Skeletal muscle satellite cell (primary cell): ENCODE results near the gene MCM6.
"Not testable (repeated sequence)": the region's sequence is repeated elsewhere in the genome, so short reads cannot be mapped to it uniquely, and the experiment has no call there.

Experiments used
- H3K27me3 ChIP-seq: 2 replicates; pipeline ENCODE4 v1.7.0; 2013; ENCODE audit warnings: low read length; ENCODE audit not compliant: control insufficient read depth, insufficient read depth
- H3K36me3 ChIP-seq: 2 replicates; pipeline ENCODE4 v1.7.0; 2013; ENCODE audit warnings: mild to moderate bottlenecking, control low read depth, low read length; ENCODE audit not compliant: insufficient read depth
- H3K4me1 ChIP-seq: 2 replicates; pipeline ENCODE4 v1.7.0; 2013; ENCODE audit warnings: low read length; ENCODE audit not compliant: control insufficient read depth, insufficient read depth
- H3K4me2 ChIP-seq: 2 replicates; pipeline ENCODE4 v1.7.0; 2013; ENCODE audit warnings: mild to moderate bottlenecking, low read length
- H3K4me3 ChIP-seq: 2 replicates; pipeline ENCODE4 v1.7.0; 2013; ENCODE audit warnings: low read length
- H3K9ac ChIP-seq: 2 replicates; pipeline ENCODE4 v1.7.0; 2013; ENCODE audit warnings: mild to moderate bottlenecking, low read depth, low read length, moderate library complexity
- H3K9me3 ChIP-seq: replicated peaks from 2 replicates; pipeline ENCODE4 v1.7.0; 2013; ENCODE audit warnings: mild to moderate bottlenecking, control low read depth, low read length

Gene MCM6

GRCh38 chr2:135817951-135818350, 58.3 kb downstream of the MCM6 start:
- no peak overlapping the region for H3K4me2 ChIP-seq
- no peaks in the 10 kb centered on the region for H3K36me3 ChIP-seq
- no peaks in the 10 kb centered on the region for H3K9me3 ChIP-seq
- H3K27me3 ChIP-seq, result no peaks in the 10 kb centered on the region
- H3K9ac ChIP-seq, result no peak overlapping the region
- H3K4me1 ChIP-seq, result peaks cover 12% of the 10 kb centered on the region
- no peak overlapping the region for H3K4me3 ChIP-seq

- peaks cover 12% of the 10 kb centered on the region for H3K4me1 ChIP-seq
- no peaks in the 10 kb centered on the region for H3K9me3 ChIP-seq
- no peak overlapping the region for H3K4me3 ChIP-seq
- H3K9ac ChIP-seq, result no peak overlapping the region
- H3K27me3 ChIP-seq, result no peaks in the 10 kb centered on the region
- no peaks in the 10 kb centered on the region for H3K36me3 ChIP-seq
- no peak overlapping the region for H3K4me2 ChIP-seq
Observed at GRCh38 chr2:135817466-135817865, 58.8 kb downstream of the MCM6 start.

GRCh38 chr2:135815269-135815668, 61.0 kb downstream of the MCM6 start:
- no peak overlapping the region for H3K4me2 ChIP-seq
- no peak overlapping the region for H3K4me3 ChIP-seq
- no peaks in the 10 kb centered on the region for H3K9me3 ChIP-seq
- H3K4me1 ChIP-seq, result peaks cover 12% of the 10 kb centered on the region
- H3K36me3 ChIP-seq, result no peaks in the 10 kb centered on the region
- no peaks in the 10 kb centered on the region for H3K27me3 ChIP-seq
- no peak overlapping the region for H3K9ac ChIP-seq

- H3K4me3 ChIP-seq, result no peak overlapping the region
- no peak overlapping the region for H3K4me2 ChIP-seq
- no peaks in the 10 kb centered on the region for H3K27me3 ChIP-seq
- H3K9ac ChIP-seq, result no peak overlapping the region
- no peaks in the 10 kb centered on the region for H3K9me3 ChIP-seq
- H3K4me1 ChIP-seq, result peaks cover 2% of the 10 kb centered on the region
- no peaks in the 10 kb centered on the region for H3K36me3 ChIP-seq
Observed at GRCh38 chr2:135812907-135813511, 63.2 kb downstream of the MCM6 start.

GRCh38 chr2:135807874-135808273, 68.4 kb downstream of the MCM6 start:
- H3K4me1 ChIP-seq, H3K4me2 ChIP-seq, H3K9ac ChIP-seq, H3K27me3 ChIP-seq, H3K36me3 ChIP-seq, H3K4me3 ChIP-seq, H3K9me3 ChIP-seq: not testable (repeated sequence)

GRCh38 chr2:135803278-135803677, 73.0 kb downstream of the MCM6 start:
- Histone ChIP-seq H3K4me1 (no peaks in the 10 kb centered on the region), H3K9ac (no peak overlapping the region), H3K27me3 (peaks cover 4% of the 10 kb centered on the region), H3K4me3 (no peak overlapping the region), H3K9me3 (no peaks in the 10 kb centered on the region), H3K36me3 (no peaks in the 10 kb centered on the region), H3K4me2 (no peak overlapping the region)

- H3K36me3 ChIP-seq, result no peaks in the 10 kb centered on the region
- H3K4me1 ChIP-seq, result peaks cover 4% of the 10 kb centered on the region
- H3K4me3 ChIP-seq, result no peak overlapping the region
Observed at GRCh38 chr2:135802350-135802749, 73.9 kb downstream of the MCM6 start.

GRCh38 chr2:135800513-135801460, 75.5 kb downstream of the MCM6 start:
- no peaks in the 10 kb centered on the region for H3K9me3 ChIP-seq
- no peaks in the 10 kb centered on the region for H3K36me3 ChIP-seq
- H3K27me3 ChIP-seq, result peaks cover 4% of the 10 kb centered on the region
- no peak overlapping the region for H3K9ac ChIP-seq
- no peak overlapping the region for H3K4me3 ChIP-seq
- no peak overlapping the region for H3K4me2 ChIP-seq
- H3K4me1 ChIP-seq, result peaks cover 4% of the 10 kb centered on the region

More at GRCh38 chr2:135802350-135802749, 73.9 kb downstream of the MCM6 start:
- H3K27me3 ChIP-seq, result peaks cover 4% of the 10 kb centered on the region
- no peak overlapping the region for H3K9ac ChIP-seq
- H3K4me2 ChIP-seq, result no peak overlapping the region
- no peaks in the 10 kb centered on the region for H3K9me3 ChIP-seq

GRCh38 chr2:135799738-135800137, 76.5 kb downstream of the MCM6 start:
- Histone ChIP-seq H3K9me3 (no peaks in the 10 kb centered on the region), H3K4me2 (no peak overlapping the region), H3K4me3 (no peak overlapping the region), H3K36me3 (no peaks in the 10 kb centered on the region), H3K9ac (no peak overlapping the region), H3K27me3 (peaks cover 4% of the 10 kb centered on the region), H3K4me1 (peaks cover 4% of the 10 kb centered on the region)

GRCh38 chr2:135798762-135799161, 77.5 kb downstream of the MCM6 start:
- Histone ChIP-seq H3K36me3 (no peaks in the 10 kb centered on the region), H3K4me1 (peaks cover 4% of the 10 kb centered on the region), H3K27me3 (peaks cover 2% of the 10 kb centered on the region), H3K9ac (no peak overlapping the region), H3K4me3 (no peak overlapping the region), H3K4me2 (no peak overlapping the region), H3K9me3 (no peaks in the 10 kb centered on the region)

- H3K9ac ChIP-seq, result no peak overlapping the region
- H3K9me3 ChIP-seq, result no peaks in the 10 kb centered on the region
- peaks cover 4% of the 10 kb centered on the region for H3K4me1 ChIP-seq
- H3K4me3 ChIP-seq, result no peak overlapping the region
- H3K27me3 ChIP-seq, result no peaks in the 10 kb centered on the region
- H3K36me3 ChIP-seq, result no peaks in the 10 kb centered on the region
- no peak overlapping the region for H3K4me2 ChIP-seq
Observed at GRCh38 chr2:135798275-135798705, 78.0 kb downstream of the MCM6 start.
